ENCODE data around the gene HEPN1. TPM values are rescaled to one million over a fixed set of nuclear protein-coding genes. Genes with fewer than 3 reads are reported as not detected.
A peak's percentile ranks its signal among the peaks of the same experiment; 100 is the strongest.

HEPN1 gene
- total RNA-seq, 1 experiment from 2014 or later, result not detected

DNA sequence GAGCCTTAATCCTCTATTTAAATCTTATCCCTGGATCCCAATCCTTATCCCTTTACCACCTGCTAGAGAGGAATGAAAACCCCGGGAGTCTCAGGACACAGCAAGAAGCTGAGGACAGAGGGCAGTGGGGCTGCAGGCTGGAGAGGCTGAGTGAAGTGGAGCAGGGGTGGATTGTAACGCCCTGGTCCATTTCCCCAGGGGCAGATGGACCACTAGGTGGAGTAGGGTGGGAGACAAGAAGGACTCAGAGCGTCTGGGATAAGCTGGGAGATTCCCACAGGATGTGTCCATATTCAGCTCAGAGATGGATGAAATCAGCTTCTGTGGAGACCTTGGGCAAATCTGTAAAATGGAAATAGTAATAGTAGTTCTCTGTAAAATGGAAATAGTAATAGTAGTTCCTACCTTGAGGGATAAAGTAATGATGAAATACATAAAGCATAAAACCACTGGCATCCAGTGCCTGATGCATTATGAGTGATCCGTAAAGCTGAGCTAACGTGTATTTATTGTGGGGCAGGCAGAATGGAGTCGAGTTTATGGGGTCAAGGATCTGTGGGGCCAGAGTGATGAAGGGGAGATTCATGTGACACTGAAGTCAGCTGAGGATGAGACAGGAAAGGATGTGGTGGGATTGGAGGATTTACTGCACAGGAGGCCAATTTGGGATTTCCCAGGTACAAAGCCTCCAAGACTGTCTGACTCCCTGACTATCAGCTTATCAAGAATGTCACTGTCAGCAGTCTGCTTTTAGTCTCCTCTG is 19.5 kb upstream of the HEPN1 start:
- DNase-seq (ENCODE audit: low spot score), result no peak

DNA sequence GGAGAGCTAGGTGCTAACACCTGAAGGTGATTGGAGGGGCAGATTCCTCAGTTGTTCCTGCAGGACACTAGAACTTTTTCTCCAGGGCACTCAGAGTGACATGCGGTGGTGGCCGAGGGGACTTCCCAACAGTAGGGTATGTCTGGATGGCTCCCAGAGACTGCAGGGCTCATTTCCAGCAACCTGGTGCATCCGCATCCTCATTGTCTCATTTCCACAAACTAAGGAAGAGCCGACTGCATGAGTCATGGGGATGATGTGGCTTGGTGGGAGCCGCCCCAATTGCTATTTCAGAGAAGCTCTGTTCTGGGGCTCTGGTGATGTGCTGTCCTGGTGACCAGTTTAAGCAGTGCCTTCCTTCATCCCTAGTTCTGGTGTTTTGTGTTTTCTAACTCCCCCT is 18.6 kb upstream of the HEPN1 start:
- peak; percentile 56 for DNase-seq (ENCODE audit: low spot score)

GRCh38 chr11:124902616-124903015 is 16.4 kb upstream of the HEPN1 start:
- no peak for DNase-seq (ENCODE audit: low spot score)

DNA sequence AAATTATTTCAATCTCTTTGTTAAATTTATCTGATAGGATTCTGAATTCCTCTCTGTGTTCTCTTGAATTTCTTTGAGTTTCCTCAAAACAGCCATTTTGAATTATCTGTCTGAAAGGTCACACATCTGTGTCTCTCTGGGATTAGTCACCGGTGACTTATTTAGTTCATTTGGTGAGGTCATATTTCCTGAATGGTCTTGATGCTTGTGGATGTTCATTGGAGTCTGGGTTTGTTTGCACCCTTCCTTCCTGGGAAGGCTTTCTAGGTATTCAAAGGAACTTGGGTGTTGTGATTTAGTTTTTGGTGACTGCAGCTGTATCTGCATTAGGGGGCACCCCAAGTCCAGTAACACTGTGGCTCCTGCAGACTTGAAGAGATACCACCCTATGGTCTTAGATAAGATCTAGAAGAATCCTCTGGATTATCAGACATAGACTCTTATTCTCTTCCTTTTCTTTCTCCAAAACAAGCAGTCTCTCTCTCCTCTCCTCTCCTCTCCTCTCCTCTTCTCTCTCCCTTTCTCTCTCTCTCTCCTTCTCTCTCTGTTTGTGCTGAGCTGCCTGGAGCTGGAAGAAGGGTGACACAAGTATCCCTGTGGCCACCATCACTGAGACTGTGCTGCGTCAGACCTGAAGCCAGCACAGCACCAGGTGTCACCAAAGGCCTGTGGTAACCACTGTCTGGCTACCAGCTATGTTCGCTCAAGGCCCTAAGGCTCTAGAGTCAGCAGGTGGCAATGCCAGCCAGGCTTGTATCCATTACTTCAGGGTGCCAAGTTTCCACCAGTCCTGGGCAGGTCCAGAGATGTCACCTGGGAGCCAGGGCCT is 3.3 kb upstream of the HEPN1 start:
- no peak for DNase-seq (ENCODE audit: low spot score)

DNA sequence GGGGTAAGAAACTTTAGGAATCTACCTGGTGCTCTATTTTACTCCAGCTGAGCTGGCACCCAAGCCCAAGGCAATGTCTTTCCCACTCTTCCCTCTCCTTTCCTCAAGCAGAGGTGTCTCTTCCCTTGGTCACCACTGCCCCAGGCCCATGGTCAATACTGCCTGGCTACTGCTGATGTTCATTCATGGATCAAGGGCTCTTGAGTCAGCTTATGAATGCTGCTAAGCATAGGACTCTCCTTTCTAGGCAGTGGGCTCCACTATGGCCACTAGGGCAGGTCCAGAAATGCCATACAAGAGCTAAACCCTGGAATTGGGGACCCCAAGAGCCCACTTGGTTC is 2.7 kb upstream of the HEPN1 start:
- no peak for DNase-seq (ENCODE audit: low spot score)

DNA sequence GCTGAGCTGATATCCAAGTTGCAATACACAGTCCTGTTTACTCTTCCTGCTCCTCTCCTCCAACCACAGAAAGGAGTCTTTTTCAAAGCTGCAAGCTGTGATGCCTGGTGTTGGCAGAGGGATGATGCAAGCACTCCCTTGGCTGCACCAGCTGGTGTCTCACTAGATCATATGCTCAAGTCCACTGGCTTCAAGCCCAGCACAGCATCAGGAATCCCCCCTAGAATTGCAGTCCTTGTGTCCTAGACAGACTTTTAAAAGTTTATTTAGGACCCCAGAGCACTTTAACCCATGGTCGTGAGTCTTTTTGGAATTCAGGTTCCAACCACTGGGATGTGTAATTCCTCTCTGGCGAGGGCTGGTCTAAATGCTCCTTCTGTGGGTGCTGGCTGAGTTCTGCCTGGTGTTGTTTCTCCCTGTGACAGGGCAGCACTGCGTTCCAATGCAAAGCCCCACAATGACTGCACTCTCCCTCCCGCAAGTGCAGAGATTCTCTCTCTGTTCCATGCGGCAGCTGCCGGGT is 1.9 kb upstream of the HEPN1 start:
- DNase-seq (ENCODE audit: low spot score), result peak; percentile 48

GRCh38 chr11:124919898-124920297 is 848 bp downstream of the HEPN1 start:
- DNase-seq (ENCODE audit: low spot score), result no peak

DNA sequence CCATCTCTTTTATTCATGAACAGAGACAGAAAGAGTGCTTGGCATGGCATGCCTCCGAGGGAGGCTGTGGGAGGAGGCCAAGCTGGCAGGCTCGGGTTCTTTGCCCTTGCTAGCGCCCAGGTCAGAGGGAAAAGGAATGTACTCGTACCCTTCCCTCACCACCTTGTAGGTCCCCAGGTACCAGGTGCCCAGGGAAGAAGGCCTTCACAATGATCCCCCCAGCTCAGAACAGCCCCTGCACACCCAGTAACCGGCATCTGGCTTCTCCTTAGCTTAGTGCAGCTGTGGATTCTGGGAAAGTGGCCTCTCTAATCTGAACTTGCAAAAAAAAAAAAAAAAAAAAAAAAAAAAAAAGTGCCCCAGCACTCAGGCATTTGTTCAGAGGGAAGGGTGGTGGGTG is 1.3 kb downstream of the HEPN1 start:
- DNase-seq (ENCODE audit: low spot score), result no peak

- no peak for DNase-seq (ENCODE audit: low spot score)
These were observed 2.0 kb downstream of the HEPN1 start for GRCh38 chr11:124920870-124921609.

DNA sequence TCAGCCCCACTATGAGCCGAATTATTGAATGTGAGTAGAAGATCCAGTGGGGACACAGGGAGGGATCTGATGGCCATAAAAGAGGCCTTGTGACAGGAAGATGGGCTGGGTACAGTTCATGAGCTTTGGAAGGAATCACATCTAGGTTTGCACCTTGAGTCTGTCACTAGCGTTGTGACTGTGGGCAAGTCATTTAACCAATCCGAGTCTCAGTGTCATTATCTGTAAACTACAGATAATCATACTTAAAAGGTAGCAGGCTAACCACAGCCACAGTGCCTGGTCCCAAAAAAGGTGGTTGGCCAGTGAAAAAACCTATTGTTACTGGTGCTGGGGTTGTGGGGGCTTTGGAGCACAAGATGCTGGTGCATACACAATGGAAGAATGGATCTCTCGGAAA is 3.8 kb downstream of the HEPN1 start:
- no peak for DNase-seq (ENCODE audit: low spot score)

- no peak for DNase-seq (ENCODE audit: low spot score)
These were observed 4.2 kb downstream of the HEPN1 start for GRCh38 chr11:124923296-124923695.

- no peak for DNase-seq (ENCODE audit: low spot score)
These were observed 10.1 kb downstream of the HEPN1 start for GRCh38 chr11:124928942-124929665.

GRCh38 chr11:124930799-124931198 is 11.7 kb downstream of the HEPN1 start:
- no peak for DNase-seq (ENCODE audit: low spot score)

DNA sequence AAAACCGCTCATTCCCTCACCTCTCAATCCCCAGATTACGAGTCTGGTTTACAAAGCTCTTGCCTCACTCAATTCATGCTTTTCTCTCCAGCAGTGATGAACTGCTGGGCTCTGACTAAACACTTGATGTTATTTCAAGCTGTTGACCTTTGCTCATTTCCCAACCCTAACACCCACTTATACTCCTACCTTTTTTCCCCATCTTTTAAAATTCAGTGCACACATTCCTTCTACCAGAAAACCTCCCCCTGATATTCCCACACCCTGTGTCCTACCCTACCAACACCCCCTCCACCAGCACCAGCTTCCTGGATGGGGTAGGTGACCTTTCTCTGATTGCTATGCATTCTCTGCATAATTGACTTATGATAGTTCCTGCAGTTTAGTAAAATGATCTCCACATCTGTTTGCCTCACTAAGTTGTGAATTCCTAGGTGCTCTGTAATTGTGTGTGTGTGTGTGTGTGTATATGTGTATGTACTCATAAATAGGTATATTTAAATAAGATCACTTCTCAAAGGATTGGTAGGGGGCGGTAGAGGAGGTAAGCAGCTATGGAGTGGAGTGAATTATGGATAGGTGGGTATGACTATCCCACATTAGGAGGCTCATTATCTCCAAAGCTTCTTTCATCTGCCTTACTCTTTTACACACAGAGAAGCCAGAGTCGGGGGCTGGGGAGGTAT is 16.0 kb downstream of the HEPN1 start:
- DNase-seq (ENCODE audit: low spot score), result no peak

GRCh38 chr11:124935548-124936514 is 16.8 kb downstream of the HEPN1 start, which contains the start of gene HEPACAM:
Gene HEPACAM, minus strand, starts transcription at chr11:124936047. Its CDS starts 41 bp downstream, at chr11:124936006.
- no peak for DNase-seq (ENCODE audit: low spot score)

GRCh38 chr11:124937336-124937935 is 18.4 kb downstream of the HEPN1 start:
- DNase-seq (ENCODE audit: low spot score), result no peak

DNA sequence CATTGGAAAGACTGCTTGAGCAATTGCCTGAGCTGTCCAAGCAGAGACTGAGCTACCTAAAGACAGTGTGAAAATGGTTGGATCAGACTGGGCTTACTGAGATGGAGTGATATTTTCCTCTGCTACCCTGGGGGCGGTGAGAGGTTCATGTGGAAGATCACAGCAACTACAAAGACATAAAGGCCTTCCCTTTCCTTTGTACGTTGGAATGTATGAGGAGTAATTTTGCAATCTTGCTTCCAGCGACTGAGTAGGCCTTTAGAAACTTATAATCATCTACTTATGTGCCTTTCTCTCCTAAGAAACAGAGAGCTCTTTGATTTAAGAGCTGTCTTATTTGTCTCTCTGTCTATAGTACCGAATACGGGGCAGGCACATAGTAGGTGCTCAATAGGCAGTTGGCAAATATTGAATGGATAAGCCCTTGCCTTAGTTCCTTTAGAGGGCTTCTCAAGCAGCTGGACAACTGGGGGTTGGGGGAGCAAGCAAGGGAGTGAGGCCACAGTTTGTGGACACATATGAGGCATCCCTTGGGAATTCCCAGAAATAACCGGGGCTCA is 19.2 kb downstream of the HEPN1 start:
- DNase-seq (ENCODE audit: low spot score), result no peak

DNA sequence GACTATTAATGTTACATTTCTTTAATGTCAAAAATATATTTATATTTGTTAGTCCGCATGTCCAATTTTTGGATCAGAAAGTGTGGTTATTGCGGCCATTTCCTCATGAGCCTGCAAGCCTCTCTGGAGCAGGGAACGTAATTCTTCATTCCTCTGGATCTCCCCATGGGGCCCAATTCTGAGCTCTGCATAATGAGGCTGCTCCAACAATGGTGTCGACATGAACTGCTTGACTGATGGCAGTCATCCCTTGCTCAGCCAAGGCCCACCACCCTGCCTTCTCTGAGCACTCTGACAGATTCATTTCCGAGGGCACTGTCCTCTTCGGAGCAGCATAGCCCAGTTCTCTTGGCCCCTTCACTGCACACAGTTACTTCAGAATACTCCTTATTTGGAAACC is 19.9 kb downstream of the HEPN1 start:
- DNase-seq (ENCODE audit: low spot score), result no peak

GRCh38 chr11:124941703-124942102 is 22.7 kb downstream of the HEPN1 start:
- DNase-seq (ENCODE audit: low spot score), result no peak

All from H4 (cell line).